ENCODE measurements around the gene PHACTR4.

DNA sequence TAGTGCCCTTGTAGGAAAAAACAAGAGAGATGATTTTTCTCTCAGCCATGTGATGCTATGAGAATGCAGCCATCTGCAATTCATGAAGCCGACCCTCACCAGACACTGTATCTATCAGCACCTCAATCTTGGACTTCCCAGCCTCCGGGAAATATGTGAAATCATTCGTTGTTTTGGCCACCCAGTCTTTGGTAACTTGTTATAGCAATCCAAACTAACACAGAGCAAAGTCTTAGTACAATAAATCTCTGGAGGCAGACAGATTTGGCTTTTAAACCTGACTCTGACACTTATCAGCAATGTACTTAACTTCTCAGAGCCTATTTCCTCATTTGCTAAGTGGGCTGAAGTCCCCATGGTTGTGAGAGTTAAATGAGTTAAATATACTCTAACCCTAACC lies 45.8 kb upstream of the PHACTR4 start:
- TF ChIP-seq CTCF (IDR thresholded peaks at IDR 0.05) (no peak), POLR2A (IDR thresholded peaks at IDR 0.05) (no peak), EP300 (IDR thresholded peaks at IDR 0.05) (no peak), POLR2AphosphoS5 (IDR thresholded peaks at IDR 0.05) (no peak)
